Subcutaneous abdominal adipose tissue (tissue), 5 donors: ENCODE measurements around the gene SNRPA.
A peak's percentile ranks its signal among the peaks of the same experiment; 100 is the strongest.

ENCODE experiments used
- H3K27ac ChIP-seq: one replicate; pipeline ENCODE4 v1.7.0; 2013; ENCODE audit warnings: low read depth, mild to moderate bottlenecking, inconsistent platforms, low read length, moderate library complexity
- H3K27me3 ChIP-seq, 5 donors: one replicate each; pipeline ENCODE4 v1.7.0; 2013; ENCODE audit warnings: low read length in 5 of 5, inconsistent platforms in 1 of 5; ENCODE audit not compliant: control insufficient read depth in 5 of 5, insufficient read depth in 4 of 5
- H3K36me3 ChIP-seq, 5 donors: one replicate each; pipeline ENCODE4 v1.7.0; 2013; ENCODE audit warnings: low read length in 5 of 5; ENCODE audit not compliant: control insufficient read depth in 5 of 5, insufficient read depth in 5 of 5
- H3K4me1 ChIP-seq, 5 donors: one replicate each; pipeline ENCODE4 v1.7.0; 2013; ENCODE audit warnings: low read length in 5 of 5, mild to moderate bottlenecking in 3 of 5, moderate library complexity in 1 of 5; ENCODE audit not compliant: control insufficient read depth in 5 of 5, insufficient read depth in 5 of 5
- H3K4me3 ChIP-seq, 5 donors: one replicate each; pipeline ENCODE4 v1.7.0; 2013; ENCODE audit warnings: low read length in 5 of 5, low read depth in 1 of 5
- H3K9ac ChIP-seq, 5 donors: one replicate each; pipeline ENCODE4 v1.7.0; 2013; ENCODE audit warnings: low read length in 5 of 5, mild to moderate bottlenecking in 4 of 5, moderate library complexity in 3 of 5
- H3K9me3 ChIP-seq, 5 donors: one replicate each; pipeline ENCODE4 v1.7.0; 2013; ENCODE audit warnings: low read length in 5 of 5; ENCODE audit not compliant: control insufficient read depth in 5 of 5
- donor health status: healthy.
- donor health status: healthy.
- donor health status: healthy.
- donor health status: healthy.
- donor health status: healthy.

The SNRPA gene

GRCh38 chr19:40750874-40751537 lies at the start of gene SNRPA:
Gene SNRPA (plus strand): TSS chr19:40751203. CDS start chr19:40751409, 206 bp downstream.
- H3K9me3 ChIP-seq, result no peaks in the 10 kb centered on the region
- peak within 1 kb of the TSS; percentile 67 to 99 (median 89) for H3K4me3 ChIP-seq
- H3K4me1 ChIP-seq, result peaks cover 6 to 61% (median 57%) of the 10 kb centered on the region in 5 donors
- peak within 1 kb of the TSS; percentile 86 to 97 (median 93) for H3K9ac ChIP-seq
- no peaks in the 10 kb centered on the region for H3K27me3 ChIP-seq
- H3K27ac ChIP-seq, result peak within 1 kb of the TSS; percentile 97
- H3K36me3 ChIP-seq, result peaks cover 0 to 11% (median 8%) of the 10 kb centered on the region in 5 donors

- Histone ChIP-seq H3K9me3 (no peaks in the 10 kb centered on the region), H3K4me1 (peaks cover 0 to 11% (median 6%) of the 10 kb centered on the region in 5 donors), H3K27ac (no peak overlapping the region), H3K27me3 (no peaks in the 10 kb centered on the region), H3K36me3 (peaks cover 0 to 76% (median 58%) of the 10 kb centered on the region in 5 donors), H3K4me3 (no peak overlapping the region), H3K9ac (no peak overlapping the region)
Observed at GRCh38 chr19:40701758-40702157, 49.2 kb upstream of the SNRPA start.

- H3K9ac ChIP-seq, result no peak overlapping the region
- peaks cover 0 to 76% (median 58%) of the 10 kb centered on the region in 5 donors for H3K36me3 ChIP-seq
Observed at GRCh38 chr19:40702337-40703012, 48.5 kb upstream of the SNRPA start.

DNA sequence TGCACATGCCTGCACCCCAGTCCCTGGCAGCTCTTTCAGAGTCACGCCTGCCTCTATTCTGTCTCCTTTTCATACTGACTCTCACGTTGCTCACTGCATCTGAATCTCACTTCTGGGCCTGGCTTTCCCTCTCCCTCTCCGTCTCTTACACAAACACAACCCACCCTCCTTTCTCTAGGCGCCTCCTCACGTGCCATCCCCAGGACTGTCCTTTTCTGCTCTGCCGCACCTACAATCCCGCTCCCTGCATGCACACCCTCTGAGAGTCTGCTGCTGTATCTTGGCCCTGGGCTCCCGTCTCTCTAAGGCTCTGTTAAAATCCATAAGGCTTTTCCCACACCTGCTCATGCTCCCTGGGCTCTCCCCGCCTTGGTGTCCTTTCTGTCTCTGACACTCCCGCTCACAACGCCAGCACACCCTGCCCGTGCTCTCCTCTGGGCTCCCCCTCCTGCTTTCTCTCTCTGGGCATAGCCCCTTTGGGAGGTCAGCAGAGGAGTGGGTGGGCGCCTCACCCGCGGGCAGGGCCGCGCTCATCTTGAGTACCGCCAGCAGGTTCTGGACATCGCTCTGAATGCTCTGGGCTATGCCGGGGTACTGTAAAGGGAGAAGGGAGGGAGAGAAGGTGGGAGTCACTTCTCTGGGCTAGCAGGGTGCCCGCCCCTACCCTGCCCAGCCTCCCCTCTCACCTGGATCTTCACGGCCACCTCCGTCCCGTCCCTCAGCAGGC lies 47.8 kb upstream of the SNRPA start:
- Histone ChIP-seq H3K4me3 (no peak overlapping the region), H3K36me3 (peaks cover 4 to 82% (median 61%) of the 10 kb centered on the region in 5 donors), H3K9ac (no peak overlapping the region), H3K4me1 (peaks cover 0 to 11% (median 6%) of the 10 kb centered on the region in 5 donors), H3K27ac (no peak overlapping the region), H3K9me3 (no peaks in the 10 kb centered on the region), H3K27me3 (no peaks in the 10 kb centered on the region)

More at GRCh38 chr19:40702337-40703012, 48.5 kb upstream of the SNRPA start:
- Histone ChIP-seq H3K27ac (no peak overlapping the region), H3K4me3 (no peak overlapping the region), H3K4me1 (peaks cover 0 to 11% (median 6%) of the 10 kb centered on the region in 5 donors), H3K9me3 (no peaks in the 10 kb centered on the region), H3K27me3 (no peaks in the 10 kb centered on the region)

DNA sequence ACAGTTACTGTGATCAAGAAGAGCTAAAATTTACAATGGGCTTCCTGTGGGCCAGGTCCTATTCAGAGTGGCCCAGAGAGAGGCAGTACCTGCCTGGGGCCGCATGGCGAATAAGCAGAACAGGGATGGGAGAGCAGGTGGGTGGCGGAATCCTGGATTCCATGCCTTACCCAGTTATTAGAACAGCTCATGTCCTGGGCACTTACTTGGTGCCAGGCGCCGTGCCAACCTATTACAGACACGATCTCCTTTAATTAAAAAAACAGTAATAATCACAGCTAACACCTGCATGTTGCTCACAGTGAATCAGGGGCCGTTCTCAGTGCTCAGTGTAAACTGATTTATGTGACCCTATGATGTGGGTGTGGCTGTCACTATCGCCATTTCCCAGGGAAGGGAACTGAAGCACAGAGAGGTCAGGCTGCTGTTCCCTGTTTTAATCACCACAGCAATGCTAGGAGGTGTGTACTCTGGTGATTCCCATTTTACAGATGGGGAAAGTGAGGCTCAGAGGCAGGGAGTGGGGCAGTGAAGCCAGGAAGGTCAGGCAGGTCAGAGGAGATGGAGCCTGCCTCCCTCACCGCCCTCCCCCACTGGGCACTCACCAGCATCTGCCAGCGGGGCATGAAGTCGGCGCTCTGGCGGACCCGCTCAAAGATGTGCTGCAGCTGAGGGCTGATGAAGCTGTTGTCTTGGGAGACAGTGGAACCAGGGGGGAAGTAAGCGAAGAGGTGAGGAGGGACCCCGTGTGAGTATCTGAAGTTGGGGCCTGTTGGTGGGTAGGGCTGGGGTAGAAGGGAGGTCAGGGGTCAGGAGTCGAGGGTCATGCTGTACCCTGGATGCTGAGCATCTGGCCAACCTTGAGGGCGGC lies 46.3 kb upstream of the SNRPA start:
- no peak overlapping the region for H3K9ac ChIP-seq
- H3K36me3 ChIP-seq, result peaks cover 8 to 84% (median 60%) of the 10 kb centered on the region in 5 donors
- H3K27ac ChIP-seq, result no peak overlapping the region
- peaks cover 0 to 11% (median 6%) of the 10 kb centered on the region in 5 donors for H3K4me1 ChIP-seq
- no peaks in the 10 kb centered on the region for H3K9me3 ChIP-seq
- no peak overlapping the region for H3K4me3 ChIP-seq
- H3K27me3 ChIP-seq, result no peaks in the 10 kb centered on the region

DNA sequence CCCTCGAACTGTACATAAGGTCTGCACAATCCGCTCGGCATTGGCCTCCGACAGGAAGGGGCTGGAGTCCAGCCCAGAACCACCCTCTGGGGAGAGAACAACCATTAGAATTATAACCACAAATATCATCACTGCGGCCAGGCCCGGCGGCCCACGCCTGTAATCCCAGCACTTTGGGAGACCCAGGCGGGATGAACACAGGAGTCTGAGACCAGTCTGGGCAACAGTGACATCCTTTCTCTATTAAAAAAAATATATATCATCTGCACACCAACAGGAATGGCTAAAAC lies 45.7 kb upstream of the SNRPA start:
- Histone ChIP-seq H3K4me3 (no peak overlapping the region), H3K9me3 (no peaks in the 10 kb centered on the region), H3K9ac (no peak overlapping the region), H3K27me3 (no peaks in the 10 kb centered on the region), H3K27ac (no peak overlapping the region), H3K36me3 (peaks cover 8 to 81% (median 57%) of the 10 kb centered on the region in 5 donors), H3K4me1 (peaks cover 0 to 11% (median 6%) of the 10 kb centered on the region in 5 donors)

DNA sequence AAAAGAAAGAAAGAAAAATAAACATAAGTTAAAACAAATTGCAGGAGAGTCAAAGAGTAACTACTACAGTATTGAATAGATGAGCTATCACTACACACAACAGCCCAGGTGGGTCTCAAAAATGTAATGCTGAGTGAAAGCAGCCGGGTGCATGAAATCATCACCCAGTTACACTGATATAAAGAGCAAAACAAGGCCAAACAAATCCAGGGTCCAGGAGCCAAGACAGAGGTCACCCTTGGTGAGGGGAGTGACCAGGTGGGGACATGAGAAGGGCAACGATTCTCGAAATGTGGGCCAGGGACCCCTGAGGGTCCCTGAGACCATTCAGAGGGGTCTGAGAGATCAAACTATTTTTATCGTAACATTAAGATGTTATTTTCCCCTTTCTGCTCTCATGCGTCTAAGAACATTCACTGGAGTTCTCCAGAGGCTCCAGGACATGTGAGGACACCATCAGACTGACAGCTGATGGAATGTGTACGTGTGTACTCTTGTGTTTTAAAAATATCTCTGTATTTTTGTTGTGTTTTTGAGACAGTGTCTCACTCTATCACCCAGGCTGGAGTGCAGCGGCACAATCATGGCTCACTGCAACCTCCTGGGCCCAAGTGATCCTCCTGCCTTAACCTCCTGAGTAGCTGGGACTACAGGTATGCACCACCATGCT lies 44.9 kb upstream of the SNRPA start:
- Histone ChIP-seq H3K27ac (no peak overlapping the region), H3K27me3 (no peaks in the 10 kb centered on the region), H3K9me3 (no peaks in the 10 kb centered on the region), H3K36me3 (peaks cover 8 to 79% (median 52%) of the 10 kb centered on the region in 5 donors), H3K9ac (no peak overlapping the region), H3K4me1 (peaks cover 0 to 11% (median 6%) of the 10 kb centered on the region in 5 donors), H3K4me3 (no peak overlapping the region)

DNA sequence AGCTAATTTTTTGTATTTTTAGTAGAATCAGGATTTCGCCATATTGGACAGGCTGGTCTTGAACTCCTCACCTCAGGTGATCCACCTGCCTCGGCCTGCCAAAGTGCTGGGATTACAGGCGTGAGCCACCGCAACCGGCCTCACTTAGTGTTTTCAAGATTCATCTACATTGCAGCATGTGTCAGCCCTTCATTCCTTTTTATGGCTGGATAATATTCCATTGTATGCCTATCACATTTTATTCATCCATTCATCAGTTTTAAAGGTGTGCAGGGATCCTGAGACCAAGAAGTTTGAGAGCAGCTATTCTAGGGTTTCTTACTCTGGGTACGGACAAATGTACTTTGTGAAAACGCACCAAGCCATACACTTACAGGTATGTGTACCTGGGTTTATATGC lies 43.4 kb upstream of the SNRPA start:
- Histone ChIP-seq H3K27ac (no peak overlapping the region), H3K9ac (no peak overlapping the region), H3K36me3 (peaks cover 10 to 74% (median 45%) of the 10 kb centered on the region in 5 donors), H3K9me3 (no peaks in the 10 kb centered on the region), H3K4me1 (peaks cover 0 to 11% (median 6%) of the 10 kb centered on the region in 5 donors), H3K27me3 (no peaks in the 10 kb centered on the region), H3K4me3 (no peak overlapping the region)

DNA sequence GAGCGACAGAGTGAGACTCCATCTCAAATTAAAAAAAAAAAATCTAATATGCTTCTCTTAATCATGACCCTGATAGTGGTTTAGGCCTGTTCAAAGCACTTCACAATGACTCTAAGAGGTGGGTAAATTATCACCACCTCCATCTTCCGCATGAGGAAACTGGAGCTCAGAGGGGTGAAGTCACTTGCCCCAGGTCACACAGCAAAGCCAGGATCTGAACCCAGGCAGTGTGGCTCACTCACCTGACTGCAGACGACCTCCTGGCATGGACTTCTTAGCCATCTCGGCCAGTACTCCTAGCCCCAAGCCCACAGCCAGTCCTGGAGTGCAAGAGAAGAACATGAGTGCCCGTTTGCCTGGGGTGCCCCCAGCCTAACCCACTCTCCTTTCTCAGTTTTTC lies 41.2 kb upstream of the SNRPA start:
- no peak overlapping the region for H3K4me3 ChIP-seq
- H3K36me3 ChIP-seq, result peaks cover 10 to 58% (median 29%) of the 10 kb centered on the region in 5 donors
- no peak overlapping the region for H3K27ac ChIP-seq
- peaks cover 4 to 20% (median 14%) of the 10 kb centered on the region in 5 donors for H3K4me1 ChIP-seq
- no peak overlapping the region for H3K9ac ChIP-seq
- H3K9me3 ChIP-seq, result no peaks in the 10 kb centered on the region
- H3K27me3 ChIP-seq, result no peaks in the 10 kb centered on the region
